ENCODE results near the gene TNS2.

The TNS2 gene

DNA sequence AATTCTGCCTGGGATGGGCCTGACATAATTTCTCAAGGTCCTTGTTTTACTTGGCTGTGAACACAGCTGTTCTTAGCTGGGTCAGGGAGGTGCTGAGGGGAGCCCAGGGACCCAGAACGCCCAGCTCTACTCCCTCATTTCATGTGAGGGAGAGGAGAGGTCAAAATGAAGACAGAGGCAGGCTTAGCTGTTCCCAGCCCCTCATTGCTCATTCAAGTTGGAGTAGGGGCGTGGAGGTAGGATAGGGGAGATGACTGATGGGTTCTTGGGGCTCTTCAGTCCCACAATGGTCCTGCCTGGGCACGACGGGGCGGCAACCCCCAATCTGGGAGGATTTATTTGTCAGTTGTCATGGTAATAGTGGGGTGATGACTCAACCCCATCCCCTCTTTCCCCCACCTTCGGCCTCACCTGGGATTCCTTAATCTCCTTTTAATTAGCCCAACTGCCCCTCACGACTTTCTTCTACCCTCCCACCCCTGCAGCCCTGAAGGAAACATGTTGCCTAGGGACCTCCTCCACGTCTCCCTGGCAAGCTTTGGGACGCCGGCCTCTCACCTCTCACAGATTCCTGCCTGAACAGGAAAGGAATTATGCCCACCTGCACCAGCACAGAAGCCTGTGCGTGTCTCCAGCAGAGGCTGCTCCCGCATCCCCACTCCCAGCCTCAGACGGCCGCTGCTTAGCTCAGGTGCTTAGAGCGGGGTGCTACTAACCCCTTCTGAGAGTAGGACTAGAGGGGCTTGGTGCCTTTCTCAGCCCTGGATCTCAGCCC, 19.1 kb downstream of the TNS2 start:
- Histone ChIP-seq H3K4me3 (ENCODE audit: low read depth, low read length) (no peak overlapping the region), H3K27me3 (ENCODE audit: insufficient read depth, low read depth, severe bottlenecking) (no peaks in the 10 kb centered on the region)
- no peak for DNase-seq

DNA sequence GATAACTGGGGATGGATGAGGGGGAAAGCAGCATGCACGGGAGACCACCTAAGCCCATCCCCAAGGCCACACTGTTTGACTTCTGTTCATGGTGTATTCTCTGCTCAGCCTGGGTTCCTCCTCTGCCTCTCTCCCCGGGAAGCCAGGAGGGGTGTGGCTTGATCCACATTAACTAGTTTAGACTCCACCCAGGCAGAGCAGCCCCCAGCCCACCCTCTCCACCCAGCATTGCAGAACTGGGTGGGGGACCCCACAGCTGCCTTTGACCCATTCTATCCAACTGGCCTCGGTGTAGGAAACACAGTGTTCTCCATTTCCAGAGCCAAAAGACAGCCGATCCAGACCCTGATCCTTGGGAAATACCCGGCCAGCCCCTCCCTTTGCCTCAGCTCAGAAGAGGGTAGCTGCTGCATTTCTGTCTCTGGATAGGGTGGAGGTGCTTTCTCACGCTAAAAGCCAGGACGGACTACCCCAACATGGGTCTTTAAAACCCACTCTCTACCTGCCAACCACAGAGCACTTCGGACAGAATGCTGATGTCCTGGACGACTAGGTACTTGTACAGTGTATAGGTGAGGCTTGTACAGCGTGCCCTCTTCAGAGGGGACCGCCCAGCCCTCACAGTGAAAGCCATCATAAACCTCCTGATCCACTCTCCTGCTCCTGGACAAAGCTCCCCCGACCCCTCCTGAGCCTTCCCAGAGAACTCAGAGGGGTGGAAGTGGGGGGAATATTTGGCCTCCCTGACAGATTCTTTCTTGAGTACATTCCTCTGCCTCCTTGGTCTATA, 20.0 kb downstream of the TNS2 start:
- H3K9me3 ChIP-seq (ENCODE audit: severe bottlenecking), result no peaks in the 10 kb centered on the region
- H3K4me3 ChIP-seq (ENCODE audit: low read depth, low read length), result no peak overlapping the region
- no peak overlapping the region for H3K27ac ChIP-seq
- TF ChIP-seq, protein P1, sequence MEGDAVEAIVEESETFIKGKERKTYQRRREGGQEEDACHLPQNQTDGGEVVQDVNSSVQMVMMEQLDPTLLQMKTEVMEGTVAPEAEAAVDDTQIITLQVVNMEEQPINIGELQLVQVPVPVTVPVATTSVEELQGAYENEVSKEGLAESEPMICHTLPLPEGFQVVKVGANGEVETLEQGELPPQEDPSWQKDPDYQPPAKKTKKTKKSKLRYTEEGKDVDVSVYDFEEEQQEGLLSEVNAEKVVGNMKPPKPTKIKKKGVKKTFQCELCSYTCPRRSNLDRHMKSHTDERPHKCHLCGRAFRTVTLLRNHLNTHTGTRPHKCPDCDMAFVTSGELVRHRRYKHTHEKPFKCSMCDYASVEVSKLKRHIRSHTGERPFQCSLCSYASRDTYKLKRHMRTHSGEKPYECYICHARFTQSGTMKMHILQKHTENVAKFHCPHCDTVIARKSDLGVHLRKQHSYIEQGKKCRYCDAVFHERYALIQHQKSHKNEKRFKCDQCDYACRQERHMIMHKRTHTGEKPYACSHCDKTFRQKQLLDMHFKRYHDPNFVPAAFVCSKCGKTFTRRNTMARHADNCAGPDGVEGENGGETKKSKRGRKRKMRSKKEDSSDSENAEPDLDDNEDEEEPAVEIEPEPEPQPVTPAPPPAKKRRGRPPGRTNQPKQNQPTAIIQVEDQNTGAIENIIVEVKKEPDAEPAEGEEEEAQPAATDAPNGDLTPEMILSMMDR (IDR thresholded peaks at IDR 0.05; ENCODE audit: low read depth, low read length), result no peak
- peaks cover 11% of the 10 kb centered on the region for H3K36me3 ChIP-seq
- no peak for DNase-seq
- H3K27me3 ChIP-seq (ENCODE audit: insufficient read depth, low read depth, severe bottlenecking), result no peaks in the 10 kb centered on the region

More for the DNA sequence above, 19.1 kb downstream of the TNS2 start:
- H3K9me3 ChIP-seq (ENCODE audit: severe bottlenecking), result no peaks in the 10 kb centered on the region
- TF ChIP-seq, protein P1 (IDR thresholded peaks at IDR 0.05; ENCODE audit: low read depth, low read length), result no peak
- peaks cover 5% of the 10 kb centered on the region for H3K36me3 ChIP-seq
- no peak overlapping the region for H3K27ac ChIP-seq

DNA sequence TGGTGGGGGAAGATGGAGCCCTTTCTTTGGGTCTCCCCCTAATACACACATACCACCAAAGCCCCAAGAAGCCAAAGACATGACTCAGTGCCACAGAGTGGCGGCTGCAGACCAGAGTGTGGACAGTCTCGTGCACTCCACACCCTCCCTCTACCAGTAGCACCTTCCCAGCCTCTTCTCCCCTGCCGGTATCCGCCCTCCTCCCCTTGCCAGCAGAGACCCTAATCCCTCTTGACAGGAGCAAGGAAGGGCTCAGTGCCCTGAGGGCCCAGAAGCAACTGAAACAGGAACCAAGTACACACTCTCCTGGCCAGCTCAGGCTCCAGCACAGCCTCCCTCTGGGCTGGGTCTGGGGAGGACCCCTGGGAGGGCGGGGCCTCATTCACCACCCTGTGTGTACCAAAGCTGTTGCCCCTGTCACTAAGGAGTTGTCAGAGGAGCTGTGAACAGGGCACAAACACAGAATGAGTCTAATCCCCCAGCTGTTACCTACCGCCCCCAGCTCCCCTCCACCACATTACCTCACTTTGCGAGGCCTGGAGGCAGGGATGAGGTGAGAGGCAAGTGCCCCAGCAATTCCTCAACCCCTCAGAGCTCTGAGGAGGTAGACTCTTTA, 21.1 kb downstream of the TNS2 start:
- TF ChIP-seq, protein P1 (IDR thresholded peaks at IDR 0.05; ENCODE audit: low read depth, low read length), result no peak
- 0 out of 2 replicates have a peak overlapping the region, but pooled peaks have one; percentile 33 for H3K27ac ChIP-seq
- no peaks in the 10 kb centered on the region for H3K27me3 ChIP-seq (ENCODE audit: insufficient read depth, low read depth, severe bottlenecking)
- peaks cover 11% of the 10 kb centered on the region for H3K36me3 ChIP-seq
- H3K4me3 ChIP-seq (ENCODE audit: low read depth, low read length), result no peak overlapping the region
- H3K9me3 ChIP-seq (ENCODE audit: severe bottlenecking), result no peaks in the 10 kb centered on the region
- DNase-seq, result peak; percentile 66

DNA sequence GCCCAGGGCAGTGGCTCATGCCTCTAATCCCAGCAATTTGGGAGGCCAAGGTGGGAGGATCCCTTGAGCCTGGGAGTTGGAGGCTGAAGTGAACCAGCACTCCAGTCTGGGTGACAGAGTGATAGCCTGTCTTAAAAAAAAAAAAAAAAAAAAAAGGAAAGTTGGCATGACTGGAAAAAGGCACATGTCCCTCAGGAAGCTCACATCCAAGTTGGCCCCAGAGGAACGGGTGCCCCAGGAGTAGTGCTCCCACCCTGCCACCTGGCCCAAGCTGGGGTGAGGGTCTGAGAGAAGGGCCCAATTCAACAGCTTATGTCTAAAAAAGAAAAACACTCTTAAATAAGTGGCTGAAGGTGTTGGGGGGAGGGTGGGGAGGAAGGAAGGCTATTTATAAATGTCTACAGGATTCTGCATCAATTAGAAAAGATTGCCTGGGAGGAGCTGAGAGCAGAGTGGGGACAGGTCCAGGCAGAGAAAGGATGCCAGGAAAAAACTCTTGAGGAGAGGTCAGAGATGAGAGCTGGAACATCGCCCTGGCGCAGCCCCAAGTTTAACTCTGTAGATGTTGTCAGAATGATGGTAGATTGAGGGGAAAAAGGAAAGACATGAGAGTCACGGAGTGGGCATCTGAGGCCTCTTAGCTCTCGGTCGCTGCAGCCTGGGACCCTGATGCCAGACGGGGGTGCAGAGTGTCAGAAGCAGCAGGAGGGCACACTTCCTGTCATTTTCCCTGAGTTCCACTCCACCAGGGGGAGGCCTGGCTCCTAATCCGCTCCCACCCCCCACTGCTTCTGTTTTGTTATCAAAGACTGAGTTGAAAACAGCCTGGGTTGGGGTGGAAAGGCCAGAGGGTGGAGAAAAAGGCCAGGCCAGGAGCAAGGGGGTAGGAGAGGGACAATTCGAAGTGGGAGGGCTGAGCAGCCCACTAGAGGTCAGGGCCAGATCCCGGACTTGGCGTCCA, 22.0 kb downstream of the TNS2 start:
- DNase-seq, result peak; percentile 59
- H3K36me3 ChIP-seq, result peaks cover 15% of the 10 kb centered on the region
- H3K27me3 ChIP-seq (ENCODE audit: insufficient read depth, low read depth, severe bottlenecking), result no peaks in the 10 kb centered on the region
- H3K4me3 ChIP-seq (ENCODE audit: low read depth, low read length), result no peak overlapping the region
- peak overlapping the region; percentile 33; the same call in 1 of the 2 replicates for H3K27ac ChIP-seq
- TF ChIP-seq, protein P1 (IDR thresholded peaks at IDR 0.05; ENCODE audit: low read depth, low read length), result peak; percentile 33; the same call in 1 of the 2 replicates
- no peaks in the 10 kb centered on the region for H3K9me3 ChIP-seq (ENCODE audit: severe bottlenecking)

DNA sequence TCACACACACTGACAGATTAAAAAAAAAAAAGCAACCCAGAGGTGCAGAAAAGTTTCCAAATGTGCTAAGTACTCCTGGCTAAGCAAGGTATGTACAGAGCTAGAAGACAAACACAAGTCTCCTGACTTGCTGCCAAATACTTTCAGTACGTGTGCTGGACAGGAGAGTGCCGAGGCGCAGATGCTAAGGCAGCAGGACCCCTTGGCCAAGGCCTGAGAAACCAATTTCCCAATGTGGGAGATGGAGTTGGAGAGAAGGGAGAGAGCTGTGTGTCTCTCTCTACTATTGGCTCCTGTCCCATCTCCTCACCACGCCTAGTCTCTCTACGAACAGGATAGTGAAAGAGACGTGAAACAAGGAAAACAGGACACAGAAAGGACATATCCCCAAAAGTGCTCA, 24.0 kb downstream of the TNS2 start:
- H3K4me3 ChIP-seq (ENCODE audit: low read depth, low read length), result no peak overlapping the region
- no peaks in the 10 kb centered on the region for H3K9me3 ChIP-seq (ENCODE audit: severe bottlenecking)
- no peaks in the 10 kb centered on the region for H3K27me3 ChIP-seq (ENCODE audit: insufficient read depth, low read depth, severe bottlenecking)
- TF ChIP-seq, protein P1 (IDR thresholded peaks at IDR 0.05; ENCODE audit: low read depth, low read length), result no peak
- DNase-seq, result no peak
- H3K36me3 ChIP-seq, result peaks cover 15% of the 10 kb centered on the region
- no peak overlapping the region for H3K27ac ChIP-seq

Measured in WERI-Rb-1 (cell line).